ENCODE data around the gene HOXC6. TPM values are rescaled to one million over a fixed set of nuclear protein-coding genes. Genes with fewer than 3 reads are reported as not detected.
A peak's percentile ranks its signal among the peaks of the same experiment; 100 is the strongest.

The HOXC6 gene
- total and polyA plus RNA-seq, 9 of the 15 experiments (the other 6 are each of a cell fraction or from before 2014, with no cell fraction given) = 0.06 to 4.0 (median 1.4) TPM

- H2AFZ ChIP-seq (ENCODE audit: low read depth, low read length) = peak overlapping the region; percentile 93
- peaks cover 0 to 10% of the 10 kb centered on the region in 2 experiments; a peak in 2 of 5 replicates for H3K27me3 ChIP-seq (ENCODE audit: control insufficient read depth in 2 of 2, insufficient read depth in 2 of 2, low read length in 2 of 2)
- BruUV-seq (replicated peaks) = no TSS peak
- H3K36me3 ChIP-seq (ENCODE audit: control insufficient read depth, insufficient read depth, low read length) = no peaks in the 10 kb centered on the region
- WGBS (ENCODE audit: insufficient coverage, low coverage, missing lambda C conversion rate) = 2% methylated on average over 20 of the region's 60 CpGs
- H3K9me3 ChIP-seq (replicated peaks; ENCODE audit: control insufficient read depth, insufficient read depth, low read depth, low read length) = no peaks in the 10 kb centered on the region
- intact Hi-C loops (cut with micrococcal nuclease) = no loop called here
- H3K27ac ChIP-seq (ENCODE audit: extremely low read depth, low read depth, low read length) = peak overlapping the region; percentile 94
- CTCF ChIA-PET (ENCODE audit: low intra/inter-chr PET ratio) = no interaction called here
- peaks cover 41 to 68% of the 10 kb centered on the region in 2 experiments for H3K4me1 ChIP-seq (replicated peaks in 1 of 2; ENCODE audit: control insufficient read depth in 2 of 2, insufficient read depth in 2 of 2, low read length in 2 of 2)
- H3K4me2 ChIP-seq (ENCODE audit: insufficient read depth, low read length) = peak overlapping the region; percentile 92
- H3K79me2 ChIP-seq (ENCODE audit: control insufficient read depth, insufficient read depth, low read length) = peaks cover 27% of the 10 kb centered on the region
- FAIRE-seq (no peak), ATAC-seq (peak; percentile 55), DNase-seq (ENCODE audit: extremely low read depth in 1 of 4, low spot score in 3 of 4) (peak; percentile 65 to 75 (median 72))
- POLR2A ChIA-PET = interaction anchor here (1.2 to 1.9 kb wide), 2 partner anchors 23 to 213 kb away, joined by 4 read pairs; no protein-coding TSS in a partner anchor
- H4K20me1 ChIP-seq (replicated peaks; ENCODE audit: control insufficient read depth, insufficient read depth, low read length) = no peaks in the 10 kb centered on the region
- no peaks in the 10 kb centered on the region for H3K9me1 ChIP-seq (ENCODE audit: control insufficient read depth, insufficient read depth, low read length)
- in situ Hi-C loops (cut with MboI) = no loop called here
- H3K4me3 ChIP-seq = peak overlapping the region; percentile 61
- peak overlapping the region; percentile 87 to 96 for H3K9ac ChIP-seq (ENCODE audit: insufficient read depth in 1 of 2, low read depth in 2 of 2, low read length in 2 of 2)
- no peak for TF ChIP-seq DACH1 (IDR thresholded peaks at IDR 0.05; ENCODE audit: partially characterized antibody)
- TF ChIP-seq ZNF3 (CRISPR knock-in tag; IDR thresholded peaks at IDR 0.05) = no peak
- no peak for TF ChIP-seq ZNF830 (CRISPR knock-in tag; IDR thresholded peaks at IDR 0.05)
- no peak for TF ChIP-seq FOXJ2 (tag; IDR thresholded peaks at IDR 0.05)
- TF ChIP-seq MTA2 (IDR thresholded peaks at IDR 0.05; ENCODE audit: low read depth) = no peak
- 0 out of 4 replicates have a peak, but pooled peaks of 1 of the 2 experiments have one; percentile 6 for TF ChIP-seq MLLT1 (IDR thresholded peaks at IDR 0.05)
- no peak for TF ChIP-seq FUS (optimal IDR thresholded peaks at IDR 0.05; ENCODE audit: low read depth, low read length)
- no peak for TF ChIP-seq NR2C1 (IDR thresholded peaks at IDR 0.05)
- TF ChIP-seq NR2C1 (tag; IDR thresholded peaks at IDR 0.05) = no peak
- TF ChIP-seq PTRF (tag; IDR thresholded peaks at IDR 0.05) = no peak
- no peak for TF ChIP-seq HINFP (tag; conservative IDR thresholded peaks at IDR 0.05; ENCODE audit: low read depth)
- no peak for TF ChIP-seq XRCC3 (IDR thresholded peaks at IDR 0.05)
- no peak for TF ChIP-seq SIRT6 (IDR thresholded peaks at IDR 0.05; ENCODE audit: low read depth, low read length)
- no peak for TF ChIP-seq KAT2B (IDR thresholded peaks at IDR 0.05; ENCODE audit: low read depth, low read length)
- TF ChIP-seq AFF4 (CRISPR knock-in tag; IDR thresholded peaks at IDR 0.05) = no peak
- TF ChIP-seq PHF20 (IDR thresholded peaks at IDR 0.05; ENCODE audit: partially characterized antibody) = no peak
Observed at GRCh38 chr12:53994264-53995001, 33.8 kb upstream of the HOXC6 start.
